ENCODE data around the gene CAMK2B.

GRCh38 chr7:44313016-44313415 lies 12.4 kb downstream of the CAMK2B start:
- TF ChIP-seq CTCF (conservative IDR thresholded peaks at IDR 0.05; ENCODE audit: low read depth in 2 of 2) (no peak), POLR2AphosphoS5 (IDR thresholded peaks at IDR 0.05; ENCODE audit: low read depth) (no peak), EZH2phosphoT487 (IDR thresholded peaks at IDR 0.05; ENCODE audit: unreplicated experiment) (no peak), NANOG (IDR thresholded peaks at IDR 0.05; ENCODE audit: borderline replicate concordance) (no peak), EZH2 (IDR thresholded peaks at IDR 0.05; ENCODE audit: low read depth, unreplicated experiment) (no peak), REST (IDR thresholded peaks at IDR 0.05; ENCODE audit: unreplicated experiment) (no peak), ETS1 (IDR thresholded peaks at IDR 0.05) (no peak), ZNF114 (CRISPR knock-in tag; IDR thresholded peaks at IDR 0.05) (no peak), CREB1 (CRISPR knock-in tag; IDR thresholded peaks at IDR 0.05; ENCODE audit: low read depth) (no peak)

Measured in GM23338 (cell line).